Stimulated activated naive B cell treated with anti-CD40 and anti-IgM and Interleukin-4, amounts not matched to agents 10 μg/mL and 1 μg/mL and 100 μg/mL, for 72 hours (primary cell): ENCODE results near the gene PCBP1.
"Not testable (repeated sequence)": the region's sequence is repeated elsewhere in the genome, so short reads cannot be mapped to it uniquely, and the experiment has no call there.

Experiments used
- ATAC-seq, 2 donors: fragments of 150-1000 bp; cut with Tn5 transposase; replicated peaks; 2 replicates each; pipeline ENCODE4 v1.10.0; 2021; ENCODE audit warnings: moderate library complexity in 1 of 2
- DNase-seq: peaks from one replicate; pipeline ENCODE4 v3.0.0; 2021
- H3K27ac Mint-ChIP-seq: one replicate; pipeline ENCODE4 v1.8.0; 2022; ENCODE audit warnings: mild to moderate bottlenecking, mixed read lengths
- H3K27me3 Mint-ChIP-seq, 2 donors: one replicate each; pipeline ENCODE4 v1.8.0; 2022; ENCODE audit warnings: mixed read lengths in 2 of 2
- H3K36me3 Mint-ChIP-seq, 2 donors: one replicate each; pipeline ENCODE4 v1.8.0; 2022; ENCODE audit warnings: mixed read lengths in 2 of 2, mild to moderate bottlenecking in 1 of 2
- H3K4me1 Mint-ChIP-seq, 2 donors: one replicate each; pipeline ENCODE4 v1.8.0; 2022; ENCODE audit warnings: mixed read lengths in 2 of 2, mild to moderate bottlenecking in 1 of 2
- H3K4me3 Mint-ChIP-seq, 2 donors: one replicate each; pipeline ENCODE4 v1.8.0; 2022; ENCODE audit warnings: mild to moderate bottlenecking in 2 of 2, mixed read lengths in 2 of 2, moderate library complexity in 1 of 2
- H3K9me3 Mint-ChIP-seq, 2 donors: one replicate each; pipeline ENCODE4 v1.8.0; 2022; ENCODE audit warnings: mixed read lengths in 2 of 2, mild to moderate bottlenecking in 1 of 2

Gene PCBP1

GRCh38 chr2:70087702-70088597, 673 bp downstream of the PCBP1 start:
- ATAC-seq (peak in 1 of 2 donors; percentile 0), DNase-seq (no peak)
- Mint-ChIP-seq H3K4me3 (peak overlapping the region; percentile 96), H3K27ac (peak overlapping the region; percentile 100), H3K36me3 (peaks cover 53 to 68% of the 10 kb centered on the region in 2 donors), H3K27me3 (no peaks in the 10 kb centered on the region), H3K4me1 (peaks cover 44 to 59% of the 10 kb centered on the region in 2 donors), H3K9me3 (peaks cover 3 to 6% of the 10 kb centered on the region in 2 donors)

- Mint-ChIP-seq H3K4me3 (peak overlapping the region; percentile 96), H3K27ac (peak overlapping the region; percentile 100), H3K9me3 (peaks cover 3 to 10% of the 10 kb centered on the region in 2 donors), H3K27me3 (no peaks in the 10 kb centered on the region), H3K4me1 (peaks cover 40 to 59% of the 10 kb centered on the region in 2 donors), H3K36me3 (peaks cover 51 to 66% of the 10 kb centered on the region in 2 donors)
- ATAC-seq: no peak
- no peak for DNase-seq
Measured at GRCh38 chr2:70088598-70089219, 1.4 kb downstream of the PCBP1 start.

- peaks cover 54 to 68% of the 10 kb centered on the region in 2 donors for H3K36me3 Mint-ChIP-seq
- H3K4me3 Mint-ChIP-seq: peak overlapping the region; percentile 96
- H3K9me3 Mint-ChIP-seq: peaks cover 3 to 10% of the 10 kb centered on the region in 2 donors
- H3K27ac Mint-ChIP-seq: peak overlapping the region; percentile 100
- DNase-seq (no peak), ATAC-seq (no peak)
- no peaks in the 10 kb centered on the region for H3K27me3 Mint-ChIP-seq
- peaks cover 40 to 61% of the 10 kb centered on the region in 2 donors for H3K4me1 Mint-ChIP-seq
Measured at GRCh38 chr2:70089220-70089982, 2.1 kb downstream of the PCBP1 start.

GRCh38 chr2:70089983-70090525, 2.8 kb downstream of the PCBP1 start:
- Mint-ChIP-seq H3K4me1 (peaks cover 43 to 64% of the 10 kb centered on the region in 2 donors), H3K27me3 (no peaks in the 10 kb centered on the region), H3K4me3 (peak overlapping the region; percentile 96), H3K27ac (peak overlapping the region; percentile 100), H3K9me3 (peaks cover 3 to 10% of the 10 kb centered on the region in 2 donors), H3K36me3 (peaks cover 60 to 72% of the 10 kb centered on the region in 2 donors)
- DNase-seq: no peak
- ATAC-seq: no peak

- peak overlapping the region; percentile 100 for H3K27ac Mint-ChIP-seq
- ATAC-seq (no peak), DNase-seq (no peak)
- no peaks in the 10 kb centered on the region for H3K27me3 Mint-ChIP-seq
- H3K9me3 Mint-ChIP-seq: peaks cover 3 to 10% of the 10 kb centered on the region in 2 donors
- peak overlapping the region; percentile 3 to 96 for H3K4me3 Mint-ChIP-seq
- H3K36me3 Mint-ChIP-seq: peaks cover 58 to 67% of the 10 kb centered on the region in 2 donors
- peaks cover 44 to 63% of the 10 kb centered on the region in 2 donors for H3K4me1 Mint-ChIP-seq
Measured at GRCh38 chr2:70090706-70091334, 3.5 kb downstream of the PCBP1 start.

- H3K4me3 Mint-ChIP-seq: peak overlapping the region in 1 of 2 donors; percentile 4
- no peak for ATAC-seq
- peaks cover 58 to 67% of the 10 kb centered on the region in 2 donors for H3K36me3 Mint-ChIP-seq
Measured at GRCh38 chr2:70091364-70091763, 4.1 kb downstream of the PCBP1 start.

GRCh38 chr2:70091816-70092215, 4.5 kb downstream of the PCBP1 start:
- H3K36me3 Mint-ChIP-seq: peaks cover 58 to 67% of the 10 kb centered on the region in 2 donors
- ATAC-seq: no peak
- no peak for DNase-seq

More at GRCh38 chr2:70091364-70091763, 4.1 kb downstream of the PCBP1 start:
- no peak for DNase-seq
- H3K27me3 Mint-ChIP-seq: no peaks in the 10 kb centered on the region
- H3K9me3 Mint-ChIP-seq: peaks cover 3 to 10% of the 10 kb centered on the region in 2 donors
- H3K27ac Mint-ChIP-seq: peak overlapping the region; percentile 100
- H3K4me1 Mint-ChIP-seq: peaks cover 42 to 64% of the 10 kb centered on the region in 2 donors

GRCh38 chr2:70092576-70093243, 5.4 kb downstream of the PCBP1 start:
- not testable (repeated sequence) for H3K27me3 Mint-ChIP-seq, H3K9me3 Mint-ChIP-seq, DNase-seq, ATAC-seq
- Mint-ChIP-seq H3K27ac (peak overlapping the region; percentile 87), H3K4me3 (peak overlapping the region; percentile 65 to 94), H3K36me3 (peaks cover 55 to 60% of the 10 kb centered on the region in 2 donors), H3K4me1 (peaks cover 42 to 65% of the 10 kb centered on the region in 2 donors)

More at GRCh38 chr2:70091816-70092215, 4.5 kb downstream of the PCBP1 start:
- H3K27me3 Mint-ChIP-seq: no peaks in the 10 kb centered on the region
- H3K9me3 Mint-ChIP-seq: peaks cover 3 to 10% of the 10 kb centered on the region in 2 donors
- H3K4me1 Mint-ChIP-seq: peaks cover 42 to 64% of the 10 kb centered on the region in 2 donors
- peak overlapping the region; percentile 100 for H3K27ac Mint-ChIP-seq
- H3K4me3 Mint-ChIP-seq: peak overlapping the region in 1 of 2 donors; percentile 4

GRCh38 chr2:70094171-70094977, 7.1 kb downstream of the PCBP1 start:
- ATAC-seq: peak; percentile 52 to 65
- H3K27me3 Mint-ChIP-seq: no peaks in the 10 kb centered on the region
- peaks cover 39 to 43% of the 10 kb centered on the region in 2 donors for H3K36me3 Mint-ChIP-seq
- H3K27ac Mint-ChIP-seq: peak overlapping the region; percentile 95
- H3K4me3 Mint-ChIP-seq: peak overlapping the region; percentile 87 to 94
- H3K4me1 Mint-ChIP-seq: peaks cover 43 to 78% of the 10 kb centered on the region in 2 donors
- peaks cover 3 to 10% of the 10 kb centered on the region in 2 donors for H3K9me3 Mint-ChIP-seq
- DNase-seq: no peak

- Mint-ChIP-seq H3K27me3 (no peaks in the 10 kb centered on the region), H3K36me3 (peaks cover 32 to 35% of the 10 kb centered on the region in 2 donors), H3K4me3 (peak overlapping the region; percentile 87 to 94), H3K9me3 (peaks cover 0 to 6% of the 10 kb centered on the region in 2 donors), H3K27ac (peak overlapping the region; percentile 95), H3K4me1 (peaks cover 39 to 72% of the 10 kb centered on the region in 2 donors)
- peak; percentile 90 to 92 for ATAC-seq
- peak; percentile 65 for DNase-seq
Measured at GRCh38 chr2:70094978-70095719, 7.9 kb downstream of the PCBP1 start.

- peak overlapping the region; percentile 95 for H3K27ac Mint-ChIP-seq
- H3K4me1 Mint-ChIP-seq: peaks cover 35 to 71% of the 10 kb centered on the region in 2 donors
- H3K27me3 Mint-ChIP-seq: no peaks in the 10 kb centered on the region
- ATAC-seq (peak in 1 of 2 donors; percentile 3), DNase-seq (no peak)
- peaks cover 0 to 4% of the 10 kb centered on the region in 2 donors for H3K9me3 Mint-ChIP-seq
- peak overlapping the region; percentile 73 to 94 for H3K4me3 Mint-ChIP-seq
- H3K36me3 Mint-ChIP-seq: peaks cover 27 to 30% of the 10 kb centered on the region in 2 donors
Measured at GRCh38 chr2:70095720-70096670, 8.7 kb downstream of the PCBP1 start.
